Stimulated activated CD8-positive, alpha-beta memory T cell treated with anti-CD3 and anti-CD28 coated beads, Interleukin-7, amount 100 ng/mL, for 48 hours (primary cell): ENCODE measurements around the gene MDC1.
A peak's percentile ranks its signal among the peaks of the same experiment; 100 is the strongest.
"Not testable (repeated sequence)": the region's sequence is repeated elsewhere in the genome, so short reads cannot be mapped to it uniquely, and the experiment has no call there.

Experiments
- DNase-seq, 2 donors: peaks; one replicate each; pipeline ENCODE4 v3.0.0-alpha.2; 2020; ENCODE audit warnings: low read depth in 1 of 2; ENCODE audit errors: extremely low read depth in 1 of 2

MDC1 gene

DNA sequence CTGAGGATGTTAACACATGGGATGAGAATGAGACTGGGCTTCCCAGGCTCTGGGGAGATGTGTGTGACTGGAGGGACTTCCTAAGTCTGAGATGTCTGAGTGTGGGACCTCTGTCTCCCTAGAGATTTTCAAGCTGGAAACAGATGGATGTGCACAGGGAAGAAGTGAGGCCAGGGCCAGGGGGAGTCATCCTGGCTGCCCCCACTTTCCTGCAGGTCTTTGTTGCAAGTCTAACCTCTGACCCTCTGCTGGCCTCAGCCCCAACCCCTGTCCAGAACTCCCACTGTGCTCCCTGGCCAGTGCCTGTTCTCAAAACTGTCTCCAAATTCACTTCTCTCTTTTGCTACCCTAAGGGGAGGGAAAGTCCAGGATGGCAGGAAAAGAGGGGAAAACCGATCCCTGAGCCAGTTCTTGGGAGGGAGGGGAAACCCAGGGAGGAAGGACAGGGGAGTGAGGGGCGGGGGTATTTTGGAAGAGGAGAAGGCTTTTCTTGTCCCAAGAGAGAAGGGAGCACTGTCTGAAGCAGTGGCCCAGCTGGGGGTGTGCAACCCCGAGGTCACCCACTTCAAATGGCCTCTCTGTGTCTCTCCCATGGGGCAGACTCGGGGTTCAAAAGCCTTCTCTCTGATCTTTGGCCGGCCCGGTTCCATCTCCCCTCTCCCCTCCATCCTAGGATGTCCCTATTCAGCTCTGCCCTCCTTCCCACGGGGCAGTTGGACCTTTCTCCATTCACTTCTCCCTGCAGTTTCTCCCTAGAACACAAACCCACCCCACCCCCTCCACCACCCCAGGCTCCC, 33.7 kb downstream of the MDC1 start:
- DNase-seq = no peak

DNA sequence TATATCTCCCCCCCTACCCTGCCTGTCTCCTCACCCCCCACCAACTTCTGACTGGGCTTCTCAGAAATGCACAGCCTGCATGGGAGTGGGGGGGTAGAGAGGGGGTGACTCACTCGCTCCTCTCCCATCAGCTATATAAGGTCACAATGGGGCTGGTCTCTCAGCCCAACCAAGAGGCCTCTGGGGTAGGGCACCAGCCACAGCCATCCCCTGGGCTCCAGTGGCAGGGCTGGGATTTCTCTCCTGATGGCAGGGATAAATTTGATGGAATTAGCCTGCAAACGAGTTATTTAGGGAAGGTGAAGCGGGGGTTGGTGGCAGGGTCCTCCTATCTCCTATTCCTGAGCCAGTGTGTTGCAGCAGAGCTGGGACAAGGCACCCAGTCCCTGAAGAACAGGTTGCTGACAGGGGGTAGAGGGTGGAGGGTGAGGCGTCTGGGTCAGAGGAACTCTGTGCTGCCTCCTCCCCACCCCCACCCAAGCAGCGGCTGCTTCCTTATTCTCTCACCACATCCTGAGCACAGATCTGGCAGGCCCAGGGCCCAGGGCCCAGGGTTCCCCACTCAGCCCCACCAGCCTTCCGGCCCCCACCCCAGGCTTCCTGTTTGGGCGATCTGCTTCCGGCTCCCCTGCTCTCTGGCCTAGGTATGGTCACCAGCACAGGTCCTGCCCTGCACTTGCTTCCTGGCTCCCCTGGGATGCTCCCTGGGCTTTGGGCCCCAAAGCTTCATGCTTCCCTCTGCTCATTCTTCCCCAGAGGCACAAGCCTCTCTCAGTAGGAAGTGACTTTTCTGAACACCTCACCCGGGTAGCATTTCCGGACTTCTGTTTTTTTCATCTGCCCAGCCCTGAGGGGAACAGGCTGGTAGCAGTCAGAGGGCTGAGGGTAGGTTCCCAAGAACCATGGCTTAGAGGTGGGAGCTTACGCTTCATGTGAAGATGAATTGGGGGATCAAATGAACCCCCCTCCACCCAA, 34.7 kb downstream of the MDC1 start:
- peak; percentile 83 to 85 for DNase-seq

DNA sequence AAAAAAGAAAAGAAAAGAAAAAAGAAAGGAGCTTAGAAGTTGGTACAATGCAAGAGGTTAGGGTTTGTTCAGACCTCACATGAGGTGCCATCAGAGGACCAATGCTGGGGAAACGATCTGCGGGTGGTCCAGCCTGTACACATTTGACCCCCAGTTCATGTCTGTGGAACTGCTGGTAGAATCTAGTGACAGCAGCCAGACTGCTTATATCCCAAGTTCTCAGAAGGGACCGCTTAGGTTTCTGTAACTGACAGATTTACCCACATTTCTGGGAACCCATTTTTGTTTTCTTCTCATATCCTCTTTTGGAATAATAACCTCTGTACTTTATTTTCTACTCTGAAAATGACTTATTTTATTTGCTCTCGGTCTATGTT, 35.3 kb downstream of the MDC1 start:
- no peak for DNase-seq

DNA sequence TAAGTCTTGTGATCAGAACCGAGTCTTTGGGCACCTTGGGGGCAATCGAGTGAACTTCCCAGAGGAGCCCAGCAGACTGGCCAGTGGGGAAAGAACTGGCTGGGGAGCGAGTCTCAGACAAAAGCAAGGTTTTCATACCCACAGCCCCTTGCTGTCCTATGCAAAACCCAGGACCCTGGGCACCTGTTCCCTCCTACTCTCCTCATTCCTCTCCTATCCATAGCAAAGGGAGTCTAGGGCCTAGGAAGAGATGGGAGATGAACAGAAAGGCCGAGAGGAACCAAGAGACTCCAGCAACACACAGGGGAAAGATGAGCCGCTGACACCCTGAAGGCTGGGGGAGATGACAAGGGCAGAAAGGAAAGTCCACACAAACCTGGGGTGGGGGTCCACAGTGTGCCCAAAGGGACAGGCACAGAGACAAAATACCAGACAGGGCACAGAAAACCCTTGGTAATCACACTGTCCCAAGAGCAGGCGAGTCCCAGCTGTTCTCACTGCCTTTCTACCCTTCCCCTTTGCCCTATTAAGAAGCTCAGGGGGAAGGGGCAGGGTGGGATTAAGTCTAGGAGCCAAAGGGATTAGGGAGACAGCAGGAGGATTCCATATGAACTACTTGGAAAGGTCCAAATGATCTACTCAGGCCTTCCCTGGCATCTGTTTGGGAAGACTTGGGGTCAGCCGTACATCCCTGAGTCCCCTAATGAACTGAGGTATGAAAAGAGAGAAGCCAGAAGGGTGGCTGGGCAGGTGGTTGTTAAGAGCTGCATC, 37.1 kb downstream of the MDC1 start:
- DNase-seq = no peak

DNA sequence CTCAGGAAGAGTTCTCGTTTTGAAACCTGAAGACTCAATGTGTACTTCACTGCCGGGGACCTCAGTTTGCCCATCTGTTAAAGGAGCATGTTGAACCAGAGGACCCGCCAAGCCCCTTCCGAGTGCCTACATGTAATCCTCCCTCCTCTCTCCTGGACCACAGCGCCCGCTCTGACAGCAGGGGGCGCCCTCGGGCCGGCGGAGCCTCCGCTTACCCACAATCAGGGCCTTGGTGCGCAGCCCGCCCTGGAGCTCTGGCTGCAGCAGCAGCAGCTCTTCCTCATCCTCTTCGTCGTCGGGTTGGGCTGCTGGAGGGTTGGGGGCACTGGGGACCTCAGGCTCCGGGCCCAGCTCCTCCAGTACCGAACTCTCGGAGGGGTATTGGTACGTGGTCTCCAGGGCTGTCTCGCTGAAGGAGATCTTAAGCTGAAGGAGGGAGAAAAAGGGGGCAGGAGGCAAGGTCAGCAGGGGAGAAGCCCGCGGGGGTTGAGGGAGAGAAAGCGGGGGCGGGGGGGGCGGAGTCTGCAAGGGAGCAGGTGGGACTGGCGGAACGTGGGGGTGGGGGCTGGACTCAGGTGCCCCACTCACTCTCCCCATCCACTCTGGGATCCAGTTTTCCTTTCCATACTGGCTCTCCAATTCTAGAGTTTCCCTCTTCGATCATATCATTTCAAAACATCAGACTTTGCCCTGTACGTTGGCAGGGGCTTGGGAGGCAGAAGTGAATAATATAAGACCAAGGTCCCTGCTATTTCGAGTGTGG, 37.9 kb downstream of the MDC1 start:
- DNase-seq = peak; percentile 78 to 85

DNA sequence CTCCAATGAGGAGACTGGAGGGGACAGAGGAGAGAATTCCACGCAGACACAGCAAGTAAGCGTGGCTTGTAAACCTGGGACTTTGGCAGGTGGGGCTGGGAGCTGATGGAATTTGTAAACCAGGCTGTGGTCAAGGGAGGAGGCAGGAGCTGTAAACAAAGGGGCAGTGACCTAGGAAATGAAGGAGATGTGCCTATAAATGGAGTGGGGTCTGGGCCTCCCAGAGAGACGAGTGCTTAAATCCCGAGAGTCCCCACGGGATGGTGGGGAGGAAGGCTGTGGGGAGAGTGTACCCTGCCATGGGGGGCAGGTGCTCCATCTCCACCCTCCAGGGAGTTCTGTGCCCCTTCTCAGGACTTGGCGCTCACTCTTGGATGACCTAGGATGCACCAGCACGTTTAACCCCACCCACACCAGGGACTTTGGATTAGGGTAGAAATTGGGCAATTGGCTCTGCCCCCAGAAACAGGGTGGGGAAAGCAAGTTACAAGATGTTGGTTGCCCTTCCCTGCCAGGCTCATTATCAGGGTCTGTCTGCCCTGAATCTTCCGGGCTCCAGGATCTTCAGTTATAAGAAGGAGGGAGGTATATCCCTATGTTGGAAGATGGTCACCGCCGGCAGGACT, 40.3 kb downstream of the MDC1 start:
- DNase-seq = no peak

DNA sequence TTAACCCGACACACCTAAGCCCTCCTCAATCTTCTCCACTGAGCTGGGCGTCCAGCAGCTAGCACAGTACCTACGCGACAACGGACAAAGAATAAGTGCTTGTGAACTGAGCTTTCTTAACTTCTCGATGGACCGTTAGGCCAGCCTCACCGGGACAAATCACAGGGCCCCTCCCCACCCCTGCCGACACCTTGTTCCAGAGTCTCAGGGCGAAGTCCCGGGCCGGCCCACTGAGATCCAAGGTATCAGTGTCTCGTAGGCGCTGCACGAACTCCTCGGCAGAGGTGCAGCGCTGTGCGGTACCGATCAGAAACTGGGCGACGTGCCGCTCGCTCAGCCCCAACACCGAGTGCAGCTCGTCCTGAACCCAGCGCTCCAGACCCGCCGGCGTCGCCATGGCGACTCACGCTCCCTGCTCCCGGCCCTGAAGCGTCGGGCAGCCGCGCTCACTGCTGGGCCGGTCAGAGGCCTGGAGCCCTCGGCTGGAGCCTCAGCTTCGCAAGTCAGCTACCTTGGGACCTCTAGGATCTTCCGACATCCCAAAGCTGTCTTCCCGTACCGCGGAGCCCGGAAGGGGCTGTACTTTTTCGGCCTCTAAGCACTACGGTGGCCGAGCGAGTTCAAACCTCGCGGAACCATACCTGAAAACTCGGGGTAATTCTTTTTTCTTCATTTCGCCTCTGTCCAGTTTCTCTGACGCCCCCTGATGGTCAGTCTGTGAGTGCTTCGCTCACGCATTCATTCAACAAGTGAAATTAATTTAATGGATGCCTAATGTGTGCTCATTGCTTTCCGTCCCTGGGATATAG, 44.4 kb downstream of the MDC1 start, which contains the start of gene DHX16:
TSS of gene DHX16 (minus strand) at position 562 of the 809 bp plus-strand sequence. CDS start at position 397, 165 bp downstream.
- DNase-seq = peak; percentile 77 to 89

DNA sequence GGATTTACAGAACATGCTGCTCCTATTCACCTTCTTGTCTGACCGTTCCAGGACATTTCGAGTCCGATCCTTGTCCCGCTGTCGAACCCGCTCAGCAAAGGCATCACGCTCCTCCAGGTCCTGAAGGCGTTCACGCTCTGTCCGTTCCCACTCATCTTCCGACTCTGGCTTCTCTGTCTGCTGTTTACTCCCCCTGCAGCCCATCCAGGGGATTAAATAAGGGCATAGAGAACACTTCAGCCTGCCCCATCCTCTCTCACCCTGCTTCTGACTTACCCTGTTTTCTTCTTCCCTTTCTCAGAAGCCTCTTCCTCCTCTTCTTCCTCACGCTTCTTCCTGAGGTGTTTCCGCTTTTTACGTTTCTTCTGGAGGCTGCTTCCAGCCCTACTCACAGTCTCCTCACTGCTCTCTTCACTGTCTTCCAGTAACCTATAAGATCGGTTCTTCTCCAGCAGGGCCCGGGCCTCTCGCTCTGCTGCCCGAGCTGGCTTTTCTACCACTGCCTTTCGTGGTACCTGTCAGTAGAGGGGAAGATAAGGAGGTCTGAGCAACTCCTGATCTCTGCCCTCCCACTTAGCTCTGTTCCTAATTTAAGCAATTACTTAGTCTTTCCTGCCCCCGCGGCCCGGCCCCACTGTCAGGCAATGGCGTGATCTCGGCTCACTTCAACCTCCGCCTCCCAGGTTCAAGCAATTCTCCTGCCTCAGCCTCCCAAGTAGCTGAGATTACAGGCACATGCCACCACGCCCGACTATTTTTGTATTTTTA, 46.1 kb downstream of the MDC1 start:
- DNase-seq = no peak

DNA sequence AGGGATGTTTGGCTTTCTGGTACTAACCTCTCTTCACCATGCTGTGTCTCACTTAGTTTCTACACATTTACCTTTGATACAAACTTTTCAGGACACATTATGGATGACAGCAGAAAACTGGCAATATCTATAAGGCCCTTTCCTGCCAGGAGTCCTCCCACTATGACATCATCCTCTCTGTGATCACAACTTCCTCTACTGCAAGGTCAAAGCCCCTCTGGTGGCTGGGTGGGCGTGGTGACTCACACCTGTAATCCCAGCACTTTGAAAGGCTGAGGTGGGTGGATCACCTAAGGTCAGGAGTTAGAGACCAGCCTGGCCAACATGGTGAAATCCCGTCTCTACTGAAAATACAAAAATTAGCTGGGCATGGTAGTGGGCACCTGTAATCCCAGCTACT, 50.8 kb downstream of the MDC1 start:
- peak in 1 of 2 donors; percentile 72 for DNase-seq

DNA sequence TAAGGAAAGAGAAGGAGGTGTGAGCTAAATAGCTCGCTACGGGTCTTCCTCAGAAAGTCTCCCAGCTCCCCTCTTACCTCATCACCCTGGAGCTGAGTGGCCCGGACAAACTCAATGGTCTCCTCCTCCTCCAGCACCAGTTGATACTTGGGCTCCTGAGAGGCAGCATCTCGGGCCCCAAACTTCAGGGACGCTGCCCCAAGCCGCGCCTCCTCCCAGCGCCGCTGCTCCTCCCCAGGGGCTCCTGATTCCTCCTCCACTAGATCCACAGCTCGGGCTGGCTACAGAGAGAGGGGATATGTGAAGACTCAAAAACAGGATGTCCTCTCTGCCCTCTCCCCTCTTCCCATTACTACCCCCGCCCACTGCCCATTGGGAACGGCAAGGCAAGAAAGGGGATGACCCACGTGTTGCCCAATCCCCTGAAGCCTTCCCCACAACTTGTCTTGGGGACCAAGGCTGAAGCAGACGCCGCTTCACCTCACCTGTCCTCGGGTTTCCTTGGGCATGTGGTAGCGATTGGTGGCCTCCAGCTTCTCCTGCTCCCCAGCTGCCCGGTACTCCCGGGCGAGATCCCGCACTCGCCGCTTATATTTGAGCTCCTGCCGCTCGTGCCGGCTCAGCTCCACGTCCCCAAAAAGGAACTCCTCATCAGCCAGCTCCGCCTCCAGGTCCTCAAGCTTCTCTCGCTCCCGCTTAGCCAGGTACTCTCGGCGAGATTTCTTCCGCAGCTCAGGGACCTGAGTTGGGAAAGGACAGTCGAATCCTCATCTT, 51.9 kb downstream of the MDC1 start:
- DNase-seq = no peak

DNA sequence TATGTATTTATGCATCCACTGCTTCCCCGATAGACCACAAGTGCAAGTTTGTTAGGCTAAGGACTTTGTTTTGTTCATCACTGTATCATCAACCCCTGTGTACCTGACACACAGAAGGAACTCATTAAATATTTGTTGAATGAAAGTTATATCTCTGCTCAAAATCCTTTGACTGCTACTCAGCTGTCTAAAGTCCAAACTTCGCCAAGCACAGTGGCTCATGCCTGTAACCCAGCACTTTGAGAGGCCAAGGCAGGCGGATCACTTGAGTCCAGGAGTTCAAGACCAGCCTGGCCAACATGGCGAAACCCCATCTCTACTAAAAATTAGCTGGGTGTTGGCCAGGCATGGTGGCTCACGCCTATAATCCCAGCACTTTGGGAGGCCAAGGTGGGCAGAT, 59.2 kb downstream of the MDC1 start:
- not testable (repeated sequence) for DNase-seq

DNA sequence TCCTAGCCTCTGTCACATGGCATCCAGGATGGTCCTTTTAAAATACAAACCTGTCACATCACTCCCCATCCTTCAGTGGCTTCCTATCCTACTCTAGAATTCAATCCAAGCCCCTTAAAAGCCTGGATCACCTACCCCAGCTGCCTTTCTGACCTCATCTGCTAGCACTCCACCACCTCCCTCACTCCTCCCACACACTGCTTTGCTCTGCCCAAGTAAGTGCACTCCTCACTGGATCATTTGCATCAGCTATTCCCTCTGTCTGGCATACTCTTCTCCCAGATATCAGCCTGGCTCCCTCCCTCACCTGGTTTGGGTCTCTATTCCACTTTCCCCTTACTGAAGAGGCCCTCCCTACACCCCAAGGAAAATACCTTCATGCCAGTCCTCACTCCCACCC, 59.6 kb downstream of the MDC1 start:
- no peak for DNase-seq

DNA sequence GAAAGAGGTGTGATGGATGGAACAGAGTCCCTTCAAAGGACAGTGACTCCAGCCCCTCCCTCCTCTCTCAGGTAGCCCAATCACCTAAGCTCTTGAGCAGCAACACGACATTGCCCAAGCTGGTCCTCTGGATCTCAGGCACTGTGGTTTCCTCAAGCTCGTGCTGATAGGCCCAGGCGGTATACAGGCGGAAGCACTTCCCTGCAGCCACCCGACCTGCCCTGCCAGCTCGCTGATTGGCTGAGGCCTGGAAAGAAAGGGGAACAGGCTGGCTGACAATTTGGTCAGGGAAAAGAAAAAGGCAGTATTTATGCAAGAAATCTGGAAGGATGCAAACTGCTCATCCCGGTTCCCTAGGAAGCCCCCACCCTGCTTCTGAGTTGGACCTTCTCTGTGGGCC, 60.6 kb downstream of the MDC1 start:
- DNase-seq = no peak

DNA sequence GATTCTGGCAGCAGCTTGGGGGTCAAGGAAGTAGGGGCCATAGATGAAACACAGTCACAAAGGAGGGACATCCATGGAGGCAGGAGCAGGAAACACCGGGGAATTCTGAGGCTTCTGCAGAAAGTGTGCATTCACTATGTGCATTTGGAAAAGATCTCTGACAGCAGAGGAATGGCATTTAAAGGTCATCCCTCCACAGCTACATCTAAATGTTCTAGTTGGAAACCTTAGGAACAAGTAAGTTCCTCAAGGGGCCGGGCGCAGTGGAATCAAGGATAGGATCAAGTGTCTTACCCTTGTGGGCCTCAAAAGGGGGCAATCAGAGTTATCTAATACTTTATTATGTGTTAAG, 61.4 kb downstream of the MDC1 start:
- DNase-seq = no peak

DNA sequence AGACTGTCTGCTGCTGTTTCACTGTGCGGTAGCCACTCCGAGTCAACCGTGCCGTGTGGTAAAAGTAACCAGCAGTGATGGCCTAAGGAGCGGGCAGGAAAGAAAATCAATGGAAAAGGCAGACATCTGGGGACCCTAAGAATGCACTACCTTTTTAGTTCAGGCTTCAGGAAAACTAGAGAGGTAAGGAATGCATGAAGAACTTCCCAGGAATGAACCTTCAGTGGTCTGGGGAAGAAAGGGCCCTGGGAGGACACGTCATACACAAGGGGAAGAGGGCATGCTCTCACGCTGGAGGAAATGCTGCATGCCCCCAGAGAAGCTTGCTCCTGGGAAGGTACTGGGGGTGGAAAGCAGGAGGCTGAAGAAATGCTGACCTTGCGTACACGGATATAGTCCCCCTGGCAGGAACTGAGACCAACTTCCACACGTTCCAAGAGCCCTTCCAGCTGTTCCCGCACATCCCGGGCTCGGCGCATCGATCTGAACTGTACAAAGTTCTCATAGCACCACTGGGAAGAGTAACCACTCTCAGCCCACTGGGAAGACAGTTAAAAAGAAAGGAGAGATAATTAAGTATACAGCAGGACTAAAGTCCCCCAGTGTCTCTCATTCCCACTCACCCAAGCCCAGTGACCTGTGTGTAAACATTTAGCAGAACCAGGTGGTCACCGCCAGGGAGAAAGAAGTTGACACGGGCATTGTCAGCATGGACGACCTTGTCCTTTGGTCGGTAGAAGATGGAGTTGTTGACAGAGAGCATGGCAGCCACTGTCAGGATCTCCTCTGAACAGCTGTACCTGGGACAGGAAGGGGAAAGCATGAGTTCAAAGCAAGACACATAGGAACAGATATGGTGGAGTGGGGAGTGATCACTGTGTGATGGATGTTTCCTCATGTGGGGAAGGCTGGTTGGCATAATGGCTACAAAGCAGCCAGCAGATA, 62.0 kb downstream of the MDC1 start:
- no peak for DNase-seq

DNA sequence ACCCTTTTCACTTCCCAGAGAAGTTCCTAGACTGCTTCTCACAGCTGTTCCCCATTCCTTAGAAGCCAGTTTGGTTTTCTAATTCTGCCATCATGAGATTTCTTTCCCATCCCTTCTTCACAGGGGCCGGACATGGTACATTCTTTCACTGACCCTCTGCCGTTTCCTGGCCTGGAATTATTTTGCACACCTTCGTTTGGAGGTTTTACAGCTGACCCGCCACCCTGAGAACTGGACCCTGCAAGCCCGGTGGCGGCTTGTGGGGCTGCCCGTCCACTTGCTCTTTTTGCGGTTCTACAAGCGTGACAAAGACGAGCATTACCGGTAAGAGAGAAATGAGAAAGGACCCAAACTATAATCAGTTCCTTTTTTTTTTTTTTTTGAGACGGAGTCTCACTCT, 65.9 kb downstream of the MDC1 start:
- no peak for DNase-seq
